Measurements from ENCODE around the gene MOGAT1.

GRCh38 chr2:222637067-222637466 lies 34.4 kb upstream of the MOGAT1 start:
- TF ChIP-seq SMARCC2 (IDR thresholded peaks at IDR 0.05) = no peak
- TF ChIP-seq POLR2A (IDR thresholded peaks at IDR 0.05; ENCODE audit: insufficient read depth in 1 of 2, low read depth in 2 of 2, low read length in 2 of 2) = no peak
- TF ChIP-seq ZNF883 (CRISPR knock-in tag; IDR thresholded peaks at IDR 0.05; ENCODE audit: not compliant biosample characterization) = no peak
- TF ChIP-seq, protein P1, sequence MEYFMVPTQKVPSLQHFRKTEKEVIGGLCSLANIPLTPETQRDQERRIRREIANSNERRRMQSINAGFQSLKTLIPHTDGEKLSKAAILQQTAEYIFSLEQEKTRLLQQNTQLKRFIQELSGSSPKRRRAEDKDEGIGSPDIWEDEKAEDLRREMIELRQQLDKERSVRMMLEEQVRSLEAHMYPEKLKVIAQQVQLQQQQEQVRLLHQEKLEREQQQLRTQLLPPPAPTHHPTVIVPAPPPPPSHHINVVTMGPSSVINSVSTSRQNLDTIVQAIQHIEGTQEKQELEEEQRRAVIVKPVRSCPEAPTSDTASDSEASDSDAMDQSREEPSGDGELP (IDR thresholded peaks at IDR 0.05; ENCODE audit: borderline replicate concordance, low read depth) = no peak
- no peak for TF ChIP-seq CTCF (CRISPR knock-in tag; IDR thresholded peaks at IDR 0.05)
- no peak for TF ChIP-seq RBFOX2 (IDR thresholded peaks at IDR 0.05; ENCODE audit: low read depth, low read length)
- no peak for TF ChIP-seq KDM1A (CRISPR knock-in tag; IDR thresholded peaks at IDR 0.05)
- no peak for TF ChIP-seq ATF3 (CRISPR knock-in tag; IDR thresholded peaks at IDR 0.05)

All from HepG2 (cell line).